GM20000 (cell line): Measurements from ENCODE around the gene INPP5E.

Source experiments
- DNase-seq: peaks from one replicate; pipeline ENCODE4 v3.0.0; 2012; ENCODE audit warnings: low spot score
- TF ChIP-seq, protein P1 (sequence below): IDR thresholded peaks from 2 replicates; pipeline ENCODE4 v1.5.1; 2012; ENCODE audit warnings: mild to moderate bottlenecking, control low read depth; ENCODE audit errors: extremely low read depth, missing control alignments

The INPP5E gene

DNA sequence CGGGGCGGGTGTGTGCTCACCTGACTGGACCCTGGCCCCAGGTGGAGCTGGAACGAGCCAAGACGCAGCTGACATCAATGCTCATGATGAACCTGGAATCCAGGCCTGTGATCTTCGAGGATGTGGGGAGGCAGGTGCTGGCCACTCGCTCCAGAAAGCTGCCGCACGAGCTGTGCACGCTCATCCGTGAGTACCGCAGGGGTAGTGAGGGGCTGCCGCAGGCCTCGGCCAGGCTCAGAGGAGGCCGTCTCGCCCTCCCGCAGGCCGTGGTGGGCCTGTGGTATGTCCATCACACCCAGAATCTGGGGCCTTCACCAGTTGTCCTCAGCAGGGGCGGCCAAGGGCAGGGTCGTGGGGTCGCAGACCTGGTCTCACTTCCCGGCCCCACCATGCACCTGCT is 17.9 kb downstream of the INPP5E start:
- TF ChIP-seq, protein P1, sequence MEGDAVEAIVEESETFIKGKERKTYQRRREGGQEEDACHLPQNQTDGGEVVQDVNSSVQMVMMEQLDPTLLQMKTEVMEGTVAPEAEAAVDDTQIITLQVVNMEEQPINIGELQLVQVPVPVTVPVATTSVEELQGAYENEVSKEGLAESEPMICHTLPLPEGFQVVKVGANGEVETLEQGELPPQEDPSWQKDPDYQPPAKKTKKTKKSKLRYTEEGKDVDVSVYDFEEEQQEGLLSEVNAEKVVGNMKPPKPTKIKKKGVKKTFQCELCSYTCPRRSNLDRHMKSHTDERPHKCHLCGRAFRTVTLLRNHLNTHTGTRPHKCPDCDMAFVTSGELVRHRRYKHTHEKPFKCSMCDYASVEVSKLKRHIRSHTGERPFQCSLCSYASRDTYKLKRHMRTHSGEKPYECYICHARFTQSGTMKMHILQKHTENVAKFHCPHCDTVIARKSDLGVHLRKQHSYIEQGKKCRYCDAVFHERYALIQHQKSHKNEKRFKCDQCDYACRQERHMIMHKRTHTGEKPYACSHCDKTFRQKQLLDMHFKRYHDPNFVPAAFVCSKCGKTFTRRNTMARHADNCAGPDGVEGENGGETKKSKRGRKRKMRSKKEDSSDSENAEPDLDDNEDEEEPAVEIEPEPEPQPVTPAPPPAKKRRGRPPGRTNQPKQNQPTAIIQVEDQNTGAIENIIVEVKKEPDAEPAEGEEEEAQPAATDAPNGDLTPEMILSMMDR = no peak
- DNase-seq = no peak

DNA sequence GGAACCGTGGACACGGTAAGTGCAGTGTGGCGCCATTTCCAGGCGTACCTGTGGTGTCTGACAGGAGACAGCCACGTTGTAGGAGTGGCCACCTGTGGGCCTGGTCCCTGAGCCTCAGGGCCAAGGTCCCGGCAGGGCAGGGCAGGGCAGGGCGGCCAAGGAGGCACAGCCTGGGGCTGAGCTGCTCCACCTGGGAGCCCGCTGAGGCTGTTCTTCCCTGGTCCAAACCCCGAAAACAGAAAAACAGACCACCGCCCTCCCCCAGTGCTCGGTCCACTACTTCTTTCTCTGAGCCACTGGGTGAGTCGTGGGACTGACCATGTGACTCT is 20.6 kb downstream of the INPP5E start:
- TF ChIP-seq, protein P1 = no peak
- no peak for DNase-seq

DNA sequence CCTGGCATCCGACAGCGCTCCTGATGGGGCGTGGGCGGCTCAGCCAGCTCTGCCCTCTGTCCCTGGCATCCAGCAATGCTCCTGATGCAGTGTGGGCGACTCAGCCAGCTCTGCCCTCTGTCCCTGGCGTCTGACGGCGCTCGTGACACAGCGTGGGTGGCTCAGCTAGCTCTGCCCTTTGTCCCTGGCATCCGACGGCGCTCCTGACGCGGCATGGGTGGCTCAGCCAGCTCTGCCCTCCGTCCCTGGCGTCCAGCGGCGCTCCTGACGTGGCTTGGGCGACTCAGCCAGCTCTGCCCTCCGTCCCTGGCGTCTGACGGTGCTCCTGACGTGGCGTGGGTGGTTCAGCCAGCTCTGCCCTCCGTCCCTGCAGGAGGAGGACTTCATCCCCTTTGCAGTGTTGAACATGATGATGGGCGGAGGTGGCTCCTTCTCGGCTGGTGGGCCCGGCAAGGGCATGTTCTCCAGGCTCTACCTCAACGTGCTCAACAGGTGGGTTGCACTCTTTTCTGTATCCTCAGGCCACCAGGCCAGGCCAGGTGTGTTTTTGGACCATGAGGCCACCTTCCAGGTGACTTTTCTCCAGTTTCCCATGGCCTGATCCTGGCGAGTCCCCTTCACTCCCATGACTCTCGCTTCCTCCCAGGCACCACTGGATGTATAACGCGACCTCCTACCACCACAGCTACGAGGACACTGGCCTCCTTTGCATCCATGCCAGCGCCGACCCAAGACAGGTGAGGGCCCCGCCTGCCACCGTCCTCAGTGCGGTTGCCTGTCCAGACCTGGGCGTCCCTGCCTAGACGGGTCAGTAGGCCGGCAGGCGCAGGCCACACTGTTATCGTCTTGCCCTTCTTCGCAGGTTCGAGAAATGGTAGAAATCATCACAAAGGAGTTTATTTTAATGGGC is 21.2 kb downstream of the INPP5E start:
- no peak for DNase-seq
- TF ChIP-seq, protein P1 = no peak

DNA sequence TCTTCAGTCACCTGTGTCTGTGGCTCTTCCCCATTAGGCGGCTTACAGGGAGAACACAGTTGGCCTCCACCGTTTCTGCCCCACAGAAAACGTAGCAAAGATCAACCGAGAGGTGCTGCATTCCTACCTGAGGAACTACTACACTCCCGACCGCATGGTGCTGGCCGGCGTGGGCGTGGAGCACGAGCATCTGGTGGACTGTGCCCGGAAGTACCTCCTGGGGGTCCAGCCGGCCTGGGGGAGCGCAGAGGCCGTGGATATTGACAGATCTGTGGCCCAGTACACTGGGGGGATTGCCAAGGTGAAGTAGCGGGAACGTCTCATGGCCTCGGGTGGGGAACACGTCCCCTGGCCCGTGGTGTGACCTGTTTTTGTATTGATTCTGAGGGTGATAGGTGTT is 22.7 kb downstream of the INPP5E start:
- TF ChIP-seq, protein P1 = no peak
- no peak for DNase-seq

DNA sequence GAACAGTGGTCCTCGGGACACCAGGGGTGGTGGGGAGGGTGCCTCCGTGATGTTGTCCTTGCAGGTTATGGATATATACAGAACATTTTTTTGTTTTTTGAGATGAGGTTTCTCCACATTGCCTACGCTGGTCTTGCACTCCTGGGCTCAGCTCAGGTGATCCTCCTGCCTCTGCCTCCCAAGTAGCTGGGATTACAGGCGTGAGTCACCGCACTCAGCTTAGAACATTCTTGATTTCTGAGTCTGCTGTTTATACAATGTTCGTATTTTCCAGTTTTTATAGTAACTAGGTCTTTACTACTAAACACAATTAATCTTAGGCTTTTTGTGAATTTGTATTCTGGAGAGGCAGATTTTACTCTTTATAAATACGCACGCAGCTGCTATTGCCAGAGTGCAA is 23.2 kb downstream of the INPP5E start:
- no peak for DNase-seq
- TF ChIP-seq, protein P1 = no peak

DNA sequence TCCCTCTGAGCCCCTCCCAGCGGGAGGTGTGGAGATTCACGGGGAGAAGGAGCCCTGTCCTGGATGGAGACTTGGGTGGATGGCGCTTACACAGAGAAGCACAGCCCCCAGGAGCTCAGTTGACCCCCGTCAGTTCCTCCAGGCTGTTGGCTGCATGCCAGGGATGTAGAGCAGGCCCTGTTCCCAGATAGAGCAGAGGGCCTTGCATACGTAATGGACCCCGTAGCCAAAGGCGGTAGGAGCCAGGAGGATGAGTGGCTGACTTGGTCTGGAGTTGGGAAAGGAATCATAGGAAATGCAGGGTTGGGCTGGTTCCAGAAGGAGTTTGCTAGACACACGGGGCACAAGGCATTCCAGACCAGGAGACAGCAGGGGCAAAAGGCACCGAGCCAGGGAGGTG is 26.7 kb downstream of the INPP5E start:
- TF ChIP-seq, protein P1 = no peak
- no peak for DNase-seq

DNA sequence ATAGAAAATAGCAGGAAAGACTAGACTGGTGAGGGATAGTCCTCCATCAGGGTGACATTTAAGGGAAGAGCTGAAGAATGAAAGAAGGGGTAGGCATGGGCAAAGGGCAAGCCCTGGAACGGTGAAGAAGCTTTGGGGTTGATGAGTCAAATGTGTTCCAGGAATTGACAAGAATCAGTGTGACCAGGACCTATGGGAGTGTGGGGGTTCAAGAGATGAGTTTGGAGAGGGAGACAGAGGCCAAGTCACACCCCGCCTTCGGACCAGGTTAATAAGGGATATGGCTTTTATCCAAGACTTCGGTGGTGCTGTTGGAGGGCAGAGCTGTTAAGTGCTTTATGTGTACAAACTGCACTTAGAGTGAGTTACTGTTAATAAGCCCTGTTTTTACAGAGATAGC is 28.3 kb downstream of the INPP5E start:
- TF ChIP-seq, protein P1 = no peak

More for the DNA sequence above, 28.3 kb downstream of the INPP5E start:
- DNase-seq = no peak
